Panc1 (cell line): ENCODE measurements around the gene ACIN1. TPM values are rescaled to one million over a fixed set of nuclear protein-coding genes. Genes with fewer than 3 reads are reported as not detected.

Experiments used
- ATAC-seq: fragments of 200-7000 bp; cut with Tn5 transposase; 2 replicates; pipeline ENCODE4 v1.9.1; 2020; ENCODE audit warnings: mild to moderate bottlenecking, moderate library complexity
- BruUV-seq: library from RNA; stranded (reverse); fragments of 400-500 nt; replicated peaks from 2 replicates; lab custom pipeline; 2021; lab: Mats Ljungman, UMichigan
- CTCF ChIA-PET: fragments of 300-600 bp; sonication (Branson Sonifier 250); formaldehyde crosslinking; loops from one replicate; lab custom pipeline; 2022; ENCODE audit warnings: antibody characterized with exemption; lab: Charles Lee
- POLR2A ChIA-PET: fragments of 300-600 bp; sonication (Branson Sonifier 250); formaldehyde crosslinking; loops from one replicate; lab custom pipeline; 2022; ENCODE audit warnings: antibody characterized with exemption; lab: Charles Lee
- DNase-seq: peaks from one replicate; pipeline ENCODE4 v3.0.0-alpha.2; 2010; ENCODE audit warnings: low read depth, low spot score
- H3K27ac ChIP-seq: 2 replicates; pipeline ENCODE4 v1.5.1; 2011; ENCODE audit warnings: mild to moderate bottlenecking, low read length, inconsistent platforms
- H3K27me3 ChIP-seq: fragments of 200-500 bp; sonication (Bioruptor generic); 2 replicates; pipeline ENCODE4 v1.6.0; 2014; ENCODE audit warnings: low read length, inconsistent platforms; ENCODE audit not compliant: control insufficient read depth, insufficient read depth
- H3K36me3 ChIP-seq: fragments of 200-500 bp; sonication (Bioruptor generic); 2 replicates; pipeline ENCODE4 v1.5.1; 2014; ENCODE audit warnings: inconsistent platforms, mild to moderate bottlenecking, low read length, moderate library complexity; ENCODE audit not compliant: control insufficient read depth, insufficient read depth
- H3K4me1 ChIP-seq: 2 replicates; pipeline ENCODE4 v1.5.1; 2011; ENCODE audit warnings: inconsistent platforms, mild to moderate bottlenecking, low read length, moderate library complexity; ENCODE audit not compliant: control insufficient read depth, insufficient read depth
- H3K4me3 ChIP-seq, 2 experiments: 2 replicates each; pipeline ENCODE4 v1.5.1; 2011 to 2012; ENCODE audit warnings: low read depth in 2 of 2, low read length in 2 of 2, mild to moderate bottlenecking in 2 of 2, inconsistent platforms in 1 of 2, moderate library complexity in 1 of 2
- H3K9me3 ChIP-seq: fragments of 200-500 bp; sonication (Bioruptor generic); 2 replicates; pipeline ENCODE4 v1.5.1; 2014; ENCODE audit warnings: low read depth, mild to moderate bottlenecking, inconsistent platforms, low read length, moderate library complexity; ENCODE audit not compliant: control insufficient read depth, insufficient read depth
- POLR2AphosphoS5 ChIP-seq: IDR thresholded peaks from 2 replicates; pipeline ENCODE4 v1.6.1; 2012; ENCODE audit warnings: mild to moderate bottlenecking, low read depth, low read length, moderate library complexity
- REST ChIP-seq, 2 experiments: IDR thresholded peaks; 2 replicates each; pipeline ENCODE4 v1.6.1; 2011 to 2012; ENCODE audit warnings: low read depth in 2 of 2, control low read depth in 1 of 2, low read length in 1 of 2, mild to moderate bottlenecking in 1 of 2, moderate library complexity in 1 of 2; ENCODE audit not compliant: insufficient read depth in 1 of 2
- SIN3A ChIP-seq: IDR thresholded peaks from 2 replicates; pipeline ENCODE4 v1.6.1; 2012; ENCODE audit warnings: low read depth, mild to moderate bottlenecking, low read length, moderate library complexity, borderline replicate concordance; ENCODE audit not compliant: insufficient read depth
- TCF7L2 ChIP-seq: IDR thresholded peaks from 2 replicates; pipeline ENCODE4 v1.6.1; 2011; ENCODE audit warnings: mild to moderate bottlenecking, low read depth, low read length, inconsistent platforms
- in situ Hi-C: cut with HindIII; loops from 2 replicates; pipeline ENCODE4 v1.10.0; 2016; ENCODE audit warnings: low sequenced_read_pairs, low pct_unique_long_range_greater_than_20kb
- intact Hi-C: fragments of 100-400 bp; cut with micrococcal nuclease; formaldehyde crosslinking; loops from one replicate; pipeline ENCODE4 v1.10.0; 2022; ENCODE audit not compliant: unreplicated experiment
- total RNA-seq: library from RNA; stranded (reverse); gene quantifications from one replicate; pipeline ENCODE4 v1.2.1, GENCODE V29; 2021; ENCODE audit not compliant: unreplicated experiment
- TF ChIP-seq, protein P1 (sequence below): fragments of 450-650 bp; IDR thresholded peaks from 2 replicates; pipeline ENCODE4 v1.5.1; 2017; ENCODE audit warnings: mild to moderate bottlenecking

The ACIN1 gene
- total RNA-seq, 1 experiment from 2014 or later = 162 TPM

- Histone ChIP-seq H3K27me3 (no peaks in the 10 kb centered on the region; the same call in 1 of the 2 replicates), H3K36me3 (no peaks in the 10 kb centered on the region), H3K4me1 (no peaks in the 10 kb centered on the region), H3K27ac (no peak overlapping the region), H3K9me3 (no peaks in the 10 kb centered on the region), H3K4me3 (no peak overlapping the region)
- ChIA-PET CTCF (no interaction called here), POLR2A (interaction anchor here (0.6 kb wide), 1 partner anchor 9 kb away, joined by 7 read pairs; no protein-coding TSS in a partner anchor)
- in situ Hi-C loops (no loop called here), intact Hi-C loops (no loop called here)
- BruUV-seq = no TSS peak
- no peak for DNase-seq
- ATAC-seq = no peak
- TF ChIP-seq REST (IDR thresholded peaks at IDR 0.05; ENCODE audit: insufficient read depth in 1 of 2, low read depth in 2 of 2, low read length in 1 of 2) (no peak), POLR2AphosphoS5 (no peak), SIN3A (no peak), TCF7L2 (no peak)
- TF ChIP-seq, protein P1, sequence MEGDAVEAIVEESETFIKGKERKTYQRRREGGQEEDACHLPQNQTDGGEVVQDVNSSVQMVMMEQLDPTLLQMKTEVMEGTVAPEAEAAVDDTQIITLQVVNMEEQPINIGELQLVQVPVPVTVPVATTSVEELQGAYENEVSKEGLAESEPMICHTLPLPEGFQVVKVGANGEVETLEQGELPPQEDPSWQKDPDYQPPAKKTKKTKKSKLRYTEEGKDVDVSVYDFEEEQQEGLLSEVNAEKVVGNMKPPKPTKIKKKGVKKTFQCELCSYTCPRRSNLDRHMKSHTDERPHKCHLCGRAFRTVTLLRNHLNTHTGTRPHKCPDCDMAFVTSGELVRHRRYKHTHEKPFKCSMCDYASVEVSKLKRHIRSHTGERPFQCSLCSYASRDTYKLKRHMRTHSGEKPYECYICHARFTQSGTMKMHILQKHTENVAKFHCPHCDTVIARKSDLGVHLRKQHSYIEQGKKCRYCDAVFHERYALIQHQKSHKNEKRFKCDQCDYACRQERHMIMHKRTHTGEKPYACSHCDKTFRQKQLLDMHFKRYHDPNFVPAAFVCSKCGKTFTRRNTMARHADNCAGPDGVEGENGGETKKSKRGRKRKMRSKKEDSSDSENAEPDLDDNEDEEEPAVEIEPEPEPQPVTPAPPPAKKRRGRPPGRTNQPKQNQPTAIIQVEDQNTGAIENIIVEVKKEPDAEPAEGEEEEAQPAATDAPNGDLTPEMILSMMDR = no peak
Observed at GRCh38 chr14:23142826-23143225, 47.9 kb upstream of the ACIN1 start.

DNA sequence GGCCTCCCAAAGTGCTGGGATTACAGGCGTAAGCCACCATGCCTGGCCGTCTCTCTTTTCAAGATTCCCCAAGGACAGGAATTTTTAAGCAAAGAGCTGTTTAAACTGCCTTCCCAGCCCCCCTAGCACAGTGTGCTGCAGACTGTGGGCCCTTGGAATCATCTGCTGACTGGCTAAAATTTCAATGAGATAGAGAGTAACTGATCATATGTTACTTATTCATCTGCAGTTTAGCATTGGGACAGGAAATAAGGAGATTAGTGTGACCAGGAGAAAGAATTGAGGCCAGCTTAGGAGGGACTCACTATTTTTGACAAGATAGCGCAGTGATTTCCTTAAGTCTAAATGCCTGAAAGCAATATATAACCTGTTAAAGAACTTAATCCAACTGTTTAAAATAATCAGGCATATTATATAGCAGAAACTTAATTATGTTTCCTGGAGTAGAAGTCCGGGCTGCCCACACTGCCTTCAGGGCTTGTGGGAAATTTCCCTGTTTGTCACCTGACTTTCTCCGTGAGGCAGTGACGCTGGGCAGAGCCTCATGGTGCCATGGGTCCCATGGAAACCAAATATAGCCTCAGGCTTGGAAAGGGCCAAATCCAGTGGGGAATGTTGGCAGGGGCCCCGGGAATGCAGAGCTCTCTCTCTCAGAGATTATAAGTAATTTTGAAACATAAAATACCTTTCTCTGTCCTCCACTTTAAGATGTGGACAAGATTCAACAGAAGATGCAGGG lies 46.9 kb upstream of the ACIN1 start:
- Histone ChIP-seq H3K36me3 (no peaks in the 10 kb centered on the region), H3K27me3 (no peaks in the 10 kb centered on the region; the same call in 1 of the 2 replicates), H3K4me3 (no peak overlapping the region), H3K4me1 (no peaks in the 10 kb centered on the region), H3K27ac (no peak overlapping the region), H3K9me3 (no peaks in the 10 kb centered on the region)
- peak; percentile 62; the same call in 1 of the 2 replicates for ATAC-seq
- in situ Hi-C loops = no loop called here
- DNase-seq = no peak
- TF ChIP-seq TCF7L2 (no peak), POLR2AphosphoS5 (no peak), REST (IDR thresholded peaks at IDR 0.05; ENCODE audit: insufficient read depth in 1 of 2, low read depth in 2 of 2, low read length in 1 of 2) (no peak), SIN3A (no peak)
- TF ChIP-seq, protein P1 = no peak
- POLR2A ChIA-PET = interaction anchor here (0.6 kb wide), 1 partner anchor 9 kb away, joined by 7 read pairs; no protein-coding TSS in a partner anchor
- CTCF ChIA-PET = no interaction called here
- intact Hi-C loops = no loop called here
- BruUV-seq = no TSS peak
